Airway epithelial cell (primary cell): ENCODE measurements around the gene LZTS3. TPM values are rescaled to one million over a fixed set of nuclear protein-coding genes. Genes with fewer than 3 reads are reported as not detected.

Experiments
- total RNA-seq: library from RNA; depleted of rRNA; stranded (reverse); fragments of >200 nt; gene quantifications from 2 replicates; pipeline ENCODE4 v1.2.3, GENCODE V29; 2015

LZTS3 gene
- total RNA-seq: 4.3 and 4.8 TPM in 2 replicates

DNA sequence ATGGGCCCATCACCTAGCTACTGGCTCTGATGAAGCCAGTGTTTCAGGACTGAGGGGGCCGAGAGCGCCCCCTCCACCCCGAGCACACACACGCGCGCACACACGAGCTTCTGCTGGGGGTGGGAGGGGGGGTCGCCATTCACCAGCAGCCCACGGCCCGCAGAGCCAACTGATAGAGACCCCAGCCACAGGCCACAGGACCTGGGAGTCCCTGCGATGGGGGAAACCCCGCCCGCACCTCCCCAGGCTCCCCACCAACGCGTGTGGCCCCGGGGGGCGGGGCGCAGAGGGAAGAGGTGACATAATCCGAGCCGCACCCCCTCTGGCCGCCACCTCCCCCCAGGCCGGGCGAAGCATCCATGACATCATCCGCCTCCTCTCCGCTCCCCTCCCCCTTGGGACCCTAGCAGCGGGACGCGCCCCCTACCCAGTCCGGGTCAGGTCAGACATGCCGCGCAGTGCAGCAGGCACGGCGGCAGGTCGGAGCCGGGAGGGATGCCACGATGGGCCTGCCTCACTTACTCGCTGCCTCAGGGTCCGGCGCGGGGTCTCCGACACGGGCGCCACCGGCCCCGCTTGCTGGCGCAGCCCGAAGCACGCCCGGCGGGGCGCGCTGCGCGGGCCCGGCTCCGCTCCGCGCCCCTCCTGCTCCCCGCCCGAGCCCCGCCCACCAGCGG is at the start of gene LZTS3:
Gene LZTS3 (minus strand): TSS at position 617 of the 677 bp plus-strand sequence. CDS start 6,386 bp downstream, outside the sequence.

GRCh38 chr20:3209257-3209945 is 36.1 kb upstream of the LZTS3 start, which contains the start of gene ITPA:
ITPA (plus strand) TSS chr20:3209498; CDS start chr20:3209552, 54 bp downstream.

DNA sequence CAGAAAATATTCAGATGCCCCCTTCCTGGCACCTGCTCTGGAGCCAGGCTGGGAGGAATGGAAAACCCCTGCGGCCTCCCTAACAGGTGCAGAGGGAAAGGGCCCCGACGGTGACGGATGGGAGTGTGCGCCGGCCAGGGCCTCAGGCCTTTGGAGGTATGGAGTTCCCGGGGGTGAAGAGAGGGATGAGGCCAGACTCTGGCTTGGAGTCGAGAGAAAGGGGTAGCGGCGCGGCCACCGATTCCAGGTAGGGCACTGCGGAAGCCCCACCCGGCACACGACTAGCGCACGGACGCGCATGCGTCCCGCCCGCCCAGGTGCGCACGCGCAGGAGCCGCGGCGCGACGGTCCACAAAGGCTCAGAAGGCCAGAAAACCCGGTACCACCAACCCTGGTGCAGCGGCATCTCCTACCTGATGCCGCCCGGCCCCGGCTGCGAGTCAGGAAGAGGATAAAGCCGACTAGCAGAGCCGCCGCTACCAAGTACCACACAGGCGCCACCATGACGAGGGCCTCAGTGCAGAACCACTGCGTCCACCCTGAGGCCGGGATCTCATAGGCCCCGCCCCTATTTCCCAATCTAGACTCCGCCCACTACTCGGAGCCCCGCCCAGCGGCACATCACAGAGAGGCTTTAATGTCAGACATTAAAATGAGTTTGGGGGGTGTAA is 30.9 kb upstream of the LZTS3 start, which contains the start of gene DDRGK1:
Gene DDRGK1 (minus strand): TSS at position 559 of the 671 bp plus-strand sequence. CDS start 55 bp downstream, at position 504.

Other genes with a start within 250 kb of the LZTS3 start
- gene GNRH2, start 129.9 kb downstream of the LZTS3 start, total RNA-seq: not detected in 2 replicates
- 91.3 and 98.8 TPM in 2 replicates for gene MRPS26, start 127.5 kb downstream of the LZTS3 start, total RNA-seq
- not detected in 2 replicates for gene OXT, start 101.9 kb downstream of the LZTS3 start, total RNA-seq
- gene AVP, start 88.8 kb downstream of the LZTS3 start, total RNA-seq: not detected in 2 replicates
- 14.7 and 17.6 TPM in 2 replicates for gene FASTKD5, start 13.7 kb downstream of the LZTS3 start, total RNA-seq
- gene UBOX5, start 13.7 kb downstream of the LZTS3 start, total RNA-seq: 2.8 and 4.7 TPM in 2 replicates
- 75.0 and 92.5 TPM in 2 replicates for gene DDRGK1, start 31.1 kb upstream of the LZTS3 start, total RNA-seq
- 43.9 and 59.7 TPM in 2 replicates for gene ITPA, start 35.9 kb upstream of the LZTS3 start, total RNA-seq
- gene SLC4A11, start 65.6 kb upstream of the LZTS3 start, total RNA-seq: 7.9 and 13.0 TPM in 2 replicates
- 7.4 and 11.2 TPM in 2 replicates for gene DNAAF9, start 234.1 kb upstream of the LZTS3 start, total RNA-seq